Right cardiac atrium (tissue), 5 donors: Measurements from ENCODE around the gene NDUFAF5. TPM values are rescaled to one million over a fixed set of nuclear protein-coding genes. Genes with fewer than 3 reads are reported as not detected.
"Not testable (repeated sequence)": the region's sequence is repeated elsewhere in the genome, so short reads cannot be mapped to it uniquely, and the experiment has no call there.

Experiments
- ATAC-seq, 2 donors: fragments of 200-7000 bp; cut with Tn5 transposase; one replicate each; pipeline versions ENCODE4 v1.8.0 to v1.9.1; 2020; ENCODE audit warnings: moderate library complexity in 2 of 2, mild to moderate bottlenecking in 1 of 2
- DNase-seq, 3 donors: peaks; one replicate each; pipeline ENCODE4 v3.0.0-alpha.2; 2020
- H3K27ac ChIP-seq: one replicate; pipeline ENCODE4 v1.5.1; 2013; ENCODE audit warnings: mild to moderate bottlenecking, low read length, control low read depth, moderate library complexity
- H3K27me3 ChIP-seq: one replicate; pipeline ENCODE4 v1.6.1; 2013; ENCODE audit not compliant: control insufficient read depth, insufficient read depth
- H3K4me1 ChIP-seq: one replicate; pipeline ENCODE4 v1.6.1; 2013; ENCODE audit warnings: low read length; ENCODE audit not compliant: control insufficient read depth, insufficient read depth
- H3K4me3 ChIP-seq: one replicate; pipeline ENCODE4 v1.5.1; 2013; ENCODE audit warnings: low read length, control low read depth
- H3K9me3 ChIP-seq: one replicate; pipeline ENCODE4 v1.6.1; 2013; ENCODE audit warnings: low read length; ENCODE audit not compliant: control insufficient read depth
- WGBS: extraction: QIAGEN DNeasy Blood & Tissue Kit; methylation state at CpG from one replicate; pipeline ENCODE4 v1.1.7; 2013; 5-methylcytosine and 5-hydroxymethylcytosine counted together
- intact Hi-C, 4 donors: fragments of 100-400 bp; cut with DNase I; formaldehyde crosslinking; loops; one replicate each; pipeline versions ENCODE4 v1.11.0 to v1.14.0; 2022 to 2023
- polyA plus RNA-seq: library from polyadenylated mRNA; stranded (reverse); fragments of 200-250 nt; gene quantifications from one replicate; pipeline ENCODE4 v1.2.3, GENCODE V29; 2013
- total RNA-seq, 4 donors: library from RNA; stranded (reverse); fragmentation: NEBNext Ultra II Directional; extraction: Animal tissue kit (Norgen Biotek cat#: 25700); gene quantifications; one replicate each; pipeline ENCODE4 v1.2.1, GENCODE V29; 2021
- donor health status: healthy with polysubstance abuse.
- donor health status: DM: no; HTN: yes; CAD: no.
- donor health status: DM: no; HTN: no; CAD: no.
- donor health status: DM: no; HTN: yes; CAD: no; lungs with severe emphysema.
- donor health status: DM: yes; HTN: yes; CAD: no.

Gene NDUFAF5
- total and polyA plus RNA-seq, 5 donors = 55.7 to 72.3 (median 62.4) TPM

DNA sequence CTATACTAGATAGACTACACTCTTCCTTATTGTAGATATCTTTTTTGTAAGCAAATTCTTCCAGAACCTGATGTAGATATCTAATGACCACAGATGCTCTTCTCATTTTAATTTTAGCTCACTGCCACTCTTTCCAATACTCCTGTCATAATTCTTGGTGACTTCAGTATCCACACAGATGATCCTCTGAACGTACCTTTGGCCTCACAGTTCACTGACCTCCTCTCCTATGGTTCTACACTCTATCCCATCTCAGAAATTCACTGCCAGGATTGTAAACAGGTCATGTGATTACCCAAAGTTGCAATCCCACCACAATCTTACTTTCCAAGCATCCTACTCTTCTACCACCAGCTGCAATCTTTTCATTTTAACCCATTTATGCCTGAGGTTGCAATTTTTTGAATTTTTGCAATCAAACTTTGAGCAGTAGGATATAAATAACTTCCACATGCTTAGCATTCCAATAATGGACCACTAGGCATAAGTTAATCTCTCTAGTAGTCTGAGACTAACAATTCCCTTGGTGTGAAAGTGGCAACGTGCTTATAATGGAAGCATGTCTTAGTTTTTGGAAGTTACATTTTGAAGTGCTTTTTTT, 31.3 kb upstream of the NDUFAF5 start:
- Histone ChIP-seq H3K4me3 (no peak overlapping the region), H3K27me3 (no peaks in the 10 kb centered on the region), H3K4me1 (no peaks in the 10 kb centered on the region), H3K9me3 (no peaks in the 10 kb centered on the region), H3K27ac (no peak overlapping the region)
- no peak for DNase-seq
- no peak for ATAC-seq
- WGBS = 87% methylated on average over 2 of the region's 2 CpGs
- intact Hi-C loops = no loop called here

DNA sequence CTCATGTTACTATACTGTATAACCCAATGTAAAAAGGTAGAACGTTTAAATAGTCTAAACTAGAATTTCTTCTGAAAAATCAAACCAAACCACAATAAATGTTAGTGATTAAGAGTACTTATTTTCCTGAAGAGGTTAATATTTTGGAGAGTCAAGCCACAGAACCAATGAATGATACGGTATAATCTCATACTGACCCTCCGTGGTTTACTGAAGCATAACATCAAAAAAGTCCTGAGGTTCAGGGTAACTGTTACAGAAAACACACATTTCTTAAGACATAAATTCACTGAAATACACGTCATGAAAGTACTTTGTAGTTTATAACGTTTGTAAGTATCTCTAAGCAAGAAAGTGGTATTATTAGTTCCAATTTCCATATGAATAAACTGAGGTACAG, 29.0 kb upstream of the NDUFAF5 start:
- Histone ChIP-seq H3K9me3 (no peaks in the 10 kb centered on the region), H3K4me1 (no peaks in the 10 kb centered on the region), H3K27me3 (no peaks in the 10 kb centered on the region), H3K4me3 (no peak overlapping the region), H3K27ac (no peak overlapping the region)
- ATAC-seq (no peak), DNase-seq (no peak)
- intact Hi-C loops = no loop called here
- WGBS = 76% methylated on average over 5 of the region's 5 CpGs

DNA sequence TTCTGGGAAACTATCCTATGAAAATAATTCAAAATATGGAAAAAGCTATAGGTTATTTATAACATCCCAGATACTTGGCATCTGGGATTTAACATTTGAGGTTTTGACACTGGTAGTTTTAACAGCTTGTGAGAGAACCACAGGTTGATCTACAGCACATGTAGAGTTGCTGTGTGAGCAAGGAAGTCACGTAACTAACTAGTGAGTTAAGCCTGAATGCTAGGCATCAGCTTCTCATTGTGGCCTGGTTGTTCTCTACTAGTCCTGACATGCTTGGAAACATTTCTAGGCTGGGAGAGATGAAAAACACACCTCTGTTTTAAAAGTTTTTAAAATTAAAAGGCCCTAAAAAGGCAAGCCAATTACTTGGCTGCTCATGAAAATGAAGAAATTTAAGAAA, 28.3 kb upstream of the NDUFAF5 start:
- no peaks in the 10 kb centered on the region for H3K4me1 ChIP-seq
- DNase-seq (no peak), ATAC-seq (no peak)
- no peaks in the 10 kb centered on the region for H3K27me3 ChIP-seq
- no peak overlapping the region for H3K27ac ChIP-seq
- H3K4me3 ChIP-seq = no peak overlapping the region
- 96% methylated on average over 1 of the region's 1 CpG for WGBS
- intact Hi-C loops = no loop called here
- H3K9me3 ChIP-seq = no peaks in the 10 kb centered on the region

DNA sequence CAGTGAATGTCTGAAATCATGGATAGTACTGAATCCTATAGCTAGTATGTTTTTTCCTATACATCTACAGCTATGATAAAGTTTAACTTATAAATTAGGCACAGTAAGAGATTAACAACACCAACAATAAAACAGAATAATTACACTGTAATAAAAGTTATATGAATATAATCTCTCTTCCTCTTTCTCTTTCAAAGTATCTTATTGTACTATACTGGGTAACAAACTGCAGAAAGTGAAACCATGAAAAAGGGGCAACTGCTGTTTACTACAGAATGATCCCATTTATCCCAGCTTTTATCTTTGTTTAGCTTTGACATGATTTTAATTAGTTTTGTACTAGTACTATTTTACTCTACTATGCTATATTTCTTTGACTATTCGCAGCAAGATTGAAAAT, 25.9 kb upstream of the NDUFAF5 start:
- no peaks in the 10 kb centered on the region for H3K27me3 ChIP-seq
- ATAC-seq (no peak), DNase-seq (no peak)
- H3K9me3 ChIP-seq = no peaks in the 10 kb centered on the region
- no peaks in the 10 kb centered on the region for H3K4me1 ChIP-seq
- WGBS = 98% methylated on average over 1 of the region's 1 CpG
- H3K27ac ChIP-seq = no peak overlapping the region
- intact Hi-C loops = no loop called here
- H3K4me3 ChIP-seq = no peak overlapping the region

- H3K27ac ChIP-seq, H3K27me3 ChIP-seq, ATAC-seq, H3K4me1 ChIP-seq, H3K4me3 ChIP-seq, intact Hi-C loops, H3K9me3 ChIP-seq: not testable (repeated sequence)
- WGBS = 95% methylated on average over 32 of the region's 33 CpGs
- DNase-seq = peak in 2 of 3 donors; percentile 36 to 59
These were observed 24.3 kb upstream of the NDUFAF5 start for GRCh38 chr20:13760451-13760946.

DNA sequence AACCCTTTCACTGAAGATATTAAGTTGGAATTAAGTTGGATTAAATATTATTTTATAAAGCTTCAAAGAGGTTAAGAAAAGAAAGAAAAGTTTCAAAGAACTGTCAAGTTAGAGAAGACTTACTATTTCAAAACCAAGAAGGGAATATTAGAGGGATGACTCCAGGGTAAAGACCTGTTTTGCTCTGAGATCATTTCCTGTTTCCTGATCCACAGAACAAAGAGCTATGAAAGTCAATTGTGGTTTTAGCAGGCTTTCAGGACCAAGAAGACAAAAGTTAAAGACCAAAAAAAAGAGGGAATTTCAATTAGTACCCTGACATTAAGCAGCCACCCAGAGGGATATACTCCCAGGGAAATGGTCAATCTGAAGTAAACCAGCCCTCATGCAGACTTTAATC, 19.5 kb upstream of the NDUFAF5 start:
- ATAC-seq = no peak
- Histone ChIP-seq H3K9me3 (no peaks in the 10 kb centered on the region), H3K4me3 (no peak overlapping the region), H3K27me3 (no peaks in the 10 kb centered on the region), H3K4me1 (no peaks in the 10 kb centered on the region), H3K27ac (no peak overlapping the region)
- intact Hi-C loops = no loop called here
- DNase-seq = no peak

DNA sequence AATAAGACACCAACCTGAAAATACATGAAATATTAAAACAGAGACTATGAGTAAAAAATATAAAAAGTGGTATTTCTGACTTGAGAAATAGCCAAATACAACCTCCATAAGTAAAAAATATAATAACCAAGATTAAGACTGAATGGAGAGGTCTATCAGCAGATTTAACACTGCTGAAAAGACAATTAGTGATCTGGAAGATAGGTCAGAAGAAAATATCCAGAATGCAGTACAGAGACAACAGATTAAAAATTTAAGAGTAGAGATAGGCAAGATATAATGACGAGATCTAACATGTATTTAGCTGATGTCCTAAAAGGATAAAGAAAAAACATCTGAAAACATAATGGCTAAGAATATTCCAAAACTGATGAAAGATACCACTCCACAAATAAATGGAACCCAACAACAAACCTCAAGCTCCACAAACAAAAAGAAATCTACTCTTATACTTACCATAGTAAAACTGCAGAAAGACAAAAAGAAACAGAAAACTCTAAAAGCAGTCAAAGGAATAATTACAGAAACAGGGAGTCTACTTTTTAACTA, 18.9 kb upstream of the NDUFAF5 start:
- Histone ChIP-seq H3K9me3 (no peaks in the 10 kb centered on the region), H3K4me1 (no peaks in the 10 kb centered on the region), H3K27me3 (no peaks in the 10 kb centered on the region), H3K27ac (no peak overlapping the region), H3K4me3 (no peak overlapping the region)
- WGBS = 98% methylated on average over 1 of the region's 1 CpG
- intact Hi-C loops = no loop called here
- DNase-seq (no peak), ATAC-seq (no peak)

GRCh38 chr20:13770141-13770540, 14.7 kb upstream of the NDUFAF5 start:
- 85% methylated on average over 5 of the region's 5 CpGs for WGBS
- no peak overlapping the region for H3K4me3 ChIP-seq
- ATAC-seq = no peak
- intact Hi-C loops = loop anchor here in 1 of 4 donors (10.0 kb wide), 2 partner anchors 305 to 445 kb away; no protein-coding TSS in a partner anchor
- no peak for DNase-seq
- no peak overlapping the region for H3K27ac ChIP-seq
- no peaks in the 10 kb centered on the region for H3K4me1 ChIP-seq
- H3K27me3 ChIP-seq = no peaks in the 10 kb centered on the region
- H3K9me3 ChIP-seq = no peaks in the 10 kb centered on the region

- H3K4me3 ChIP-seq = no peak overlapping the region
- no peak for DNase-seq
- no peaks in the 10 kb centered on the region for H3K9me3 ChIP-seq
- H3K4me1 ChIP-seq = no peaks in the 10 kb centered on the region
- H3K27ac ChIP-seq = no peak overlapping the region
- WGBS = 52% methylated on average over 4 of the region's 4 CpGs
- ATAC-seq = no peak
- intact Hi-C loops = loop anchor here in 1 of 4 donors (10.0 kb wide), 2 partner anchors 307 to 447 kb away; no protein-coding TSS in a partner anchor
- no peaks in the 10 kb centered on the region for H3K27me3 ChIP-seq
These were observed 12.9 kb upstream of the NDUFAF5 start for GRCh38 chr20:13771853-13772453.

- ATAC-seq = no peak
- intact Hi-C loops = loop anchor here in 1 of 4 donors (10.0 kb wide), 2 partner anchors 308 to 448 kb away; no protein-coding TSS in a partner anchor
- no peak for DNase-seq
- H3K4me1 ChIP-seq = no peaks in the 10 kb centered on the region
- H3K9me3 ChIP-seq = no peaks in the 10 kb centered on the region
- no peak overlapping the region for H3K27ac ChIP-seq
- whole genome bisulfite sequencing = 68% methylated on average over 4 of the region's 4 CpGs
- H3K4me3 ChIP-seq = no peak overlapping the region
- H3K27me3 ChIP-seq = no peaks in the 10 kb centered on the region
These were observed 12.3 kb upstream of the NDUFAF5 start for GRCh38 chr20:13772529-13772928.

- Histone ChIP-seq H3K9me3 (no peaks in the 10 kb centered on the region), H3K4me3 (no peak overlapping the region), H3K4me1 (no peaks in the 10 kb centered on the region), H3K27me3 (no peaks in the 10 kb centered on the region), H3K27ac (no peak overlapping the region)
- WGBS = 75% methylated on average over 4 of the region's 4 CpGs
- intact Hi-C loops = loop anchor here in 1 of 4 donors (10.0 kb wide), 2 partner anchors 311 to 451 kb away; no protein-coding TSS in a partner anchor
- ATAC-seq = no peak
- no peak for DNase-seq
These were observed 9.0 kb upstream of the NDUFAF5 start for GRCh38 chr20:13775867-13776266.
